Sigmoid colon (tissue), 4 donors: ENCODE measurements around the gene VAC14.

Source experiments
- EP300 ChIP-seq, 4 donors: sonication (generic); formaldehyde crosslinking; IDR thresholded peaks; one replicate each; pipeline ENCODE4 v1.6.1; 2017; ENCODE audit warnings: antibody characterized with exemption in 4 of 4
- POLR2A ChIP-seq, 2 donors: fragments of 450-650 bp; IDR thresholded peaks; one replicate each; pipeline ENCODE4 v1.6.1; 2016; ENCODE audit warnings: antibody characterized with exemption in 2 of 2, mild to moderate bottlenecking in 2 of 2, moderate library complexity in 2 of 2
- POLR2AphosphoS5 ChIP-seq, 4 donors: sonication (generic); formaldehyde crosslinking; IDR thresholded peaks; one replicate each; pipeline ENCODE4 v1.6.1; 2017; ENCODE audit warnings: antibody characterized with exemption in 4 of 4
- TF ChIP-seq, protein P1 (sequence below), 4 experiments: fragments of 450-650 bp in 3 of 4; fragments of 200-600 bp in 1 of 4; IDR thresholded peaks; one replicate each; pipeline ENCODE4 v1.5.1; 2016 to 2019; ENCODE audit warnings: antibody characterized with exemption in 4 of 4, mild to moderate bottlenecking in 3 of 4, moderate library complexity in 2 of 4

DNA sequence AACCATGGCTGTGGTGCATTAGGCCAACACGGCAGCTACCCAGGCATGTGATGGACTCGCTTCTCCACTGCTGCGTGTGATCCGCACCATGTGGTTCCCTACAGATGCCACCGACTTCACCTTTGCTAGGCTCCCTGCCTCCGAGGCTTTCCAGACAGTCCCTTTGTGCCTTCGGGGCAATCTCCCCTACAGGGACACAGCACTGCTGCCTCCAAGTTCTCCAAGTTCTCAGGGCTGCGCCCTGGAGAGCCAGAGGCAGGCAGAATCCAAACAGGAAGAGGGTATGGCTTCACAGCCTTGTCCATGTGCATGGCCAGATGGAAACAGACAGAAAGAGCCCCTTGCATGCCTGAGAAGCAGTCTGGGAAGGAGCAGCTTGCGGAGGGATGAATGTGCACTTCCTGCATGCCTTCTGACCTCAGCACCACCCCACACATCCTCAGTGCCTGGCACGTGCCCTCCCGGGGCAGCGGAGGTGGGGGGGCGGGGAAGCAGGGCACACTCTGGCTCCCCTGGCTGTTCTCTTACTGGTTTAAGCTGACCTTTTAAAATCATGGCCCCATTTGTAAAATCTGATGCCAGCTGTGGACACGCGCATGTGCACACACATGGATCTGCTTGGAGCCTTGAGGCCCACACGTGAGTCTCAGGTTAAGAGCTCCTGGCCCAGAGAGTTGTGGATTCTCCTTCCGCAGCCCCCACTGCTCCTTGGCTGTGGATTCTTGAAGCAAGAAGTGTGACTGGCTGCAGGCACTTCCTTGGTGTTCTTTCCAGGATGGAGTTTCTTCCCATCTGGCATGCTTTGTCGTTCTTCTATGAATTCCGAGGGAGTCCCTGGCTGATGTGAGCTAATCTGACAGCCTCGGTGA lies 59.8 kb downstream of the VAC14 start:
- TF ChIP-seq, protein P1, sequence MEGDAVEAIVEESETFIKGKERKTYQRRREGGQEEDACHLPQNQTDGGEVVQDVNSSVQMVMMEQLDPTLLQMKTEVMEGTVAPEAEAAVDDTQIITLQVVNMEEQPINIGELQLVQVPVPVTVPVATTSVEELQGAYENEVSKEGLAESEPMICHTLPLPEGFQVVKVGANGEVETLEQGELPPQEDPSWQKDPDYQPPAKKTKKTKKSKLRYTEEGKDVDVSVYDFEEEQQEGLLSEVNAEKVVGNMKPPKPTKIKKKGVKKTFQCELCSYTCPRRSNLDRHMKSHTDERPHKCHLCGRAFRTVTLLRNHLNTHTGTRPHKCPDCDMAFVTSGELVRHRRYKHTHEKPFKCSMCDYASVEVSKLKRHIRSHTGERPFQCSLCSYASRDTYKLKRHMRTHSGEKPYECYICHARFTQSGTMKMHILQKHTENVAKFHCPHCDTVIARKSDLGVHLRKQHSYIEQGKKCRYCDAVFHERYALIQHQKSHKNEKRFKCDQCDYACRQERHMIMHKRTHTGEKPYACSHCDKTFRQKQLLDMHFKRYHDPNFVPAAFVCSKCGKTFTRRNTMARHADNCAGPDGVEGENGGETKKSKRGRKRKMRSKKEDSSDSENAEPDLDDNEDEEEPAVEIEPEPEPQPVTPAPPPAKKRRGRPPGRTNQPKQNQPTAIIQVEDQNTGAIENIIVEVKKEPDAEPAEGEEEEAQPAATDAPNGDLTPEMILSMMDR (IDR thresholded peaks at IDR 0.05), result no peak
- no peak for TF ChIP-seq POLR2AphosphoS5 (IDR thresholded peaks at IDR 0.05)
- no peak for TF ChIP-seq EP300 (IDR thresholded peaks at IDR 0.05)
- no peak for TF ChIP-seq POLR2A (IDR thresholded peaks at IDR 0.05)
